Naive thymus-derived CD4-positive, alpha-beta T cell (primary cell): ENCODE data around the gene DQX1. TPM values are rescaled to one million over a fixed set of nuclear protein-coding genes. Genes with fewer than 3 reads are reported as not detected.
A peak's percentile ranks its signal among the peaks of the same experiment; 100 is the strongest.

Experiments
- ATAC-seq: fragments of 150-1000 bp; cut with Tn5 transposase; 2 replicates; pipeline ENCODE4 v1.10.0; 2021; ENCODE audit warnings: mild to moderate bottlenecking, moderate library complexity
- CTCF ChIA-PET: fragments of 350-600 bp; sonication (Branson Sonifier 250); formaldehyde crosslinking; loops from one replicate; lab custom pipeline; 2021; ENCODE audit warnings: antibody characterized with exemption; lab: Charles Lee
- POLR2A ChIA-PET: fragments of 350-600 bp; sonication (Branson Sonifier 250); formaldehyde crosslinking; loops from one replicate; lab custom pipeline; 2021; ENCODE audit warnings: antibody characterized with exemption, inconsistent platforms; lab: Charles Lee
- DNase-seq, 9 donors: peaks; one replicate each; pipeline versions ENCODE4 v3.0.0 to v3.0.0-alpha.2; 2020 to 2022; ENCODE audit warnings: mixed read lengths in 1 of 9
- H3K27ac ChIP-seq: one replicate; pipeline ENCODE4 v1.7.0; 2013; ENCODE audit warnings: mild to moderate bottlenecking, low read depth, low read length, moderate library complexity
- H3K27me3 ChIP-seq, 2 donors: one replicate each; pipeline ENCODE4 v1.7.0; 2013; ENCODE audit warnings: low read length in 2 of 2, mild to moderate bottlenecking in 2 of 2, moderate library complexity in 2 of 2; ENCODE audit not compliant: control insufficient read depth in 2 of 2, insufficient read depth in 2 of 2
- H3K36me3 ChIP-seq, 3 experiments: 1 replicate in 2 of 3; 2 replicates in 1 of 3; pipeline ENCODE4 v1.7.0; 2013; ENCODE audit warnings: low read length in 3 of 3, mild to moderate bottlenecking in 3 of 3, moderate library complexity in 1 of 3; ENCODE audit not compliant: insufficient read depth in 3 of 3, control insufficient read depth in 2 of 3
- H3K4me1 ChIP-seq, 2 donors: one replicate each; pipeline ENCODE4 v1.7.0; 2013; ENCODE audit warnings: low read length in 2 of 2, mild to moderate bottlenecking in 2 of 2, moderate library complexity in 1 of 2; ENCODE audit not compliant: control insufficient read depth in 2 of 2, insufficient read depth in 2 of 2
- H3K4me3 ChIP-seq: 2 replicates; pipeline ENCODE4 v1.7.0; 2013; ENCODE audit warnings: mild to moderate bottlenecking, low read length
- H3K9me3 ChIP-seq, 3 experiments: 1 replicate in 2 of 3; 2 replicates in 1 of 3; pipeline ENCODE4 v1.7.0; 2013; ENCODE audit warnings: low read length in 3 of 3; ENCODE audit not compliant: control insufficient read depth in 2 of 3
- H3K27ac Mint-ChIP-seq, 9 donors: one replicate each; pipeline ENCODE4 v1.8.0; 2020 to 2022; ENCODE audit warnings: mixed read lengths in 9 of 9, mild to moderate bottlenecking in 8 of 9, moderate library complexity in 5 of 9, inconsistent platforms in 2 of 9
- H3K27me3 Mint-ChIP-seq, 5 donors: one replicate each; pipeline ENCODE4 v1.8.0; 2021 to 2022; ENCODE audit warnings: mixed read lengths in 5 of 5, mild to moderate bottlenecking in 1 of 5
- H3K36me3 Mint-ChIP-seq, 5 donors: one replicate each; pipeline ENCODE4 v1.8.0; 2020 to 2022; ENCODE audit warnings: mixed read lengths in 5 of 5, mild to moderate bottlenecking in 3 of 5, inconsistent platforms in 1 of 5
- H3K4me1 Mint-ChIP-seq, 7 donors: one replicate each; pipeline ENCODE4 v1.8.0; 2020 to 2022; ENCODE audit warnings: mixed read lengths in 7 of 7, mild to moderate bottlenecking in 3 of 7, inconsistent platforms in 1 of 7
- H3K4me3 Mint-ChIP-seq, 10 donors: one replicate each; pipeline ENCODE4 v1.8.0; 2020 to 2022; ENCODE audit warnings: mild to moderate bottlenecking in 10 of 10, mixed read lengths in 10 of 10, moderate library complexity in 6 of 10, inconsistent platforms in 2 of 10
- H3K9me3 Mint-ChIP-seq, 11 donors: one replicate each; pipeline ENCODE4 v1.8.0; 2020 to 2022; ENCODE audit warnings: mixed read lengths in 11 of 11, mild to moderate bottlenecking in 4 of 11, inconsistent platforms in 1 of 11, moderate library complexity in 1 of 11
- intact Hi-C, 2 donors: fragments of 100-400 bp; cut with micrococcal nuclease; formaldehyde crosslinking; loops; one replicate each; pipeline ENCODE4 v1.15.1; 2023
- polyA plus RNA-seq, 2 donors: library from polyadenylated mRNA; unstranded; fragments of 300-500 nt; fragmentation: Illumina TruSeq; gene quantifications; one replicate each; pipeline ENCODE4 v1.2.3, GENCODE V29; 2021
- total RNA-seq, 6 experiments: library from RNA in 5 of 6; stranded (reverse) in 5 of 6; gene quantifications; 1 replicate in 5 of 6; 2 replicates in 1 of 6; pipeline ENCODE4 v1.2.3 and lab custom pipeline; 2021 to 2026

Gene DQX1
- total and polyA plus RNA-seq, 7 experiments from 2014 or later = 0.13 to 0.95 (median 0.59) TPM; not detected in 2

DNA sequence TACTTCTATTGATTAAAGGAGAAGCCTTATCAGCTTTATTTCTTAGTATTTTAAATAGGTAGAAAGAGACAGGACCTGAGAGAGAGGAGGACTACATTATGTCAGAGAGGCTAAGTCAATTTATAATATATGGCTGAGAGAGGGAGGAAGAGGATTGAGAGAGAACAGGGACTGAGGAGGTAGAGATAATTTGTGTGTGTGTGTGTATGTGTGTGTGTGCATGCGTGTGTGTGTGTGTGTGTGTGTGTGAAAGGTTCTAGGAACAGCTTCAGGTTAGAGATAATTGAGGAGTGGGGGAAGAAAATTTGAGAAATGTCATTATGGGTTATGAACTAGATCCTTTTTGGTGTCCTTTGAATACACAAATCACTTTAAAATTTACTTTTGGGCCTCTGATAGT is 43.7 kb upstream of the DQX1 start:
- intact Hi-C loops = loop anchor here (2.0 to 5.0 kb wide), 2 partner anchors 15 to 1277 kb away; partner anchors contain the start of gene EGR4 (in 1 of the 2)
- Mint-ChIP-seq H3K27me3 (peaks cover 0 to 12% (median 8%) of the 10 kb centered on the region in 5 donors), H3K4me1 (peaks cover 13 to 39% (median 14%) of the 10 kb centered on the region in 7 donors), H3K9me3 (peaks cover 0 to 11% (median 0%) of the 10 kb centered on the region in 11 donors), H3K36me3 (peaks cover 0 to 9% (median 0%) of the 10 kb centered on the region in 5 donors), H3K27ac (no peak overlapping the region), H3K4me3 (no peak overlapping the region)
- Histone ChIP-seq H3K36me3 (no peaks in the 10 kb centered on the region), H3K4me3 (no peak overlapping the region), H3K4me1 (peaks cover 0 to 13% of the 10 kb centered on the region in 2 donors), H3K9me3 (no peaks in the 10 kb centered on the region), H3K27me3 (no peaks in the 10 kb centered on the region), H3K27ac (no peak overlapping the region)
- CTCF ChIA-PET = interaction anchor here (0.7 kb wide), 1 partner anchor 16 kb away, joined by 3 read pairs; no protein-coding TSS in a partner anchor
- POLR2A ChIA-PET = interaction anchor here (0.5 kb wide), 1 partner anchor 350 kb away, joined by 5 read pairs; no protein-coding TSS in a partner anchor
- ATAC-seq = no peak
- DNase-seq = no peak

DNA sequence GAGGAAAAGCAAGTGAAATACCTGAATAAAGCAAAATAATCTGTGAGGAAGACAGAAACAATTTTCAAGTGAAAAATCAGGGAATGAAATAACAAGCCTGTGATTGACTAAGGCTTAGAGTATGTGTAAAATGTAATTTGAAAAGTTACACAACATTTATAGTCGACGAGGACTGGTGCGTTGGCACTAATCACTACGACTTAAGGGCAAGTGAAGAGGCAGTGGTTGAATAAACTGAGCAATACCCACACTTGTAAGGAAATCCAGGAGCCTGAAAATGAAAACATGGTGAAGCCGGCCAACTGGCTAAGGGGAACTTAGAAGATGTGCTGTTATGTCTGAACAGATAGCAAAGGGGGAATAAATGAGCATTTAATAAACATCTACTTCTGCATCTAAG is 41.9 kb upstream of the DQX1 start:
- intact Hi-C loops = no loop called here
- H3K27me3 ChIP-seq = no peaks in the 10 kb centered on the region
- Mint-ChIP-seq H3K36me3 (peaks cover 0 to 5% (median 0%) of the 10 kb centered on the region in 5 donors), H3K4me3 (no peak overlapping the region), H3K9me3 (no peaks in the 10 kb centered on the region), H3K27me3 (peaks cover 0 to 12% (median 10%) of the 10 kb centered on the region in 5 donors), H3K27ac (peak overlapping the region in 1 of 9 donors; percentile 16), H3K4me1 (peaks cover 0 to 33% (median 0%) of the 10 kb centered on the region in 7 donors)
- H3K9me3 ChIP-seq = no peaks in the 10 kb centered on the region
- ChIA-PET POLR2A (interaction anchor here (0.9 kb wide), 1 partner anchor 10 kb away, joined by 4 read pairs; no protein-coding TSS in a partner anchor), CTCF (no interaction called here)
- ATAC-seq = no peak
- H3K4me3 ChIP-seq = no peak overlapping the region
- H3K4me1 ChIP-seq = no peaks in the 10 kb centered on the region
- no peak for DNase-seq
- no peak overlapping the region for H3K27ac ChIP-seq
- no peaks in the 10 kb centered on the region for H3K36me3 ChIP-seq

- CTCF ChIA-PET = interaction anchor here (0.7 kb wide), 1 partner anchor 24 kb away, joined by 3 read pairs; no protein-coding TSS in a partner anchor
- peaks cover 0 to 5% (median 0%) of the 10 kb centered on the region in 5 donors for H3K36me3 Mint-ChIP-seq
Observed at GRCh38 chr2:74566754-74567085, 40.7 kb upstream of the DQX1 start.

DNA sequence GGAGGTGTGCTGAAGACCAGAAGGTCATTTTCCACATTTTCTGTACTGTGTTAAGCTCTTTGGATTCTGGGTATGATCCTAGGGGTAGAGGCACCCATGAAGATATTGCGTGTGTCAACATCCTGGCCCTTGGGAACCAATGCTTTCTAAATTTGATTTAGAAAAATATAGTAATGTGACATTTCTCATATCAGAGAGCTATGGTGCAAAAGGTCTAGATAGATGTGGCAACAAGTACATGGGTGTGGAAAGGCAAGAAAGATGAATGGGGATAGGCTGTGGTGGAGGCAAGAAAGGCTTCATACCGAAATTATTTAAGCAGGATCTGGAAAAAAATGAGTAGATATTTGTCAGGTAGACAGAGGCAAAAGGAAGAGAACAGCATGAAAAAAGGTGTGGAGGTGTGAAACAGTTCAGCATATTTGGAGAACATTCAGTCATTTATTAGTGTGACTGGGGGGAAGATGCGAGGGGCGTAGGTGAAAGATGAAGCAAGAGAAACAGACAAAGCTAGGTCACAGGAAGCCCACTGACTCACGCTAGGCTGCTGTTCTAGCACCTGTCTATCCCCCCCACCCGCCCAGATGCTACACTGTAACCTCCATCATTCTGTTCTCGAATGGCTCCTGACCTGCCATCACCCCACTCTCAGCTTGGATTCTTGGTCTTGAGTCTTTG is 40.2 kb upstream of the DQX1 start:
- CTCF ChIA-PET = no interaction called here
- Histone ChIP-seq H3K4me1 (no peaks in the 10 kb centered on the region), H3K27ac (no peak overlapping the region), H3K4me3 (no peak overlapping the region), H3K9me3 (no peaks in the 10 kb centered on the region), H3K36me3 (no peaks in the 10 kb centered on the region), H3K27me3 (no peaks in the 10 kb centered on the region)
- H3K4me3 Mint-ChIP-seq = no peak overlapping the region
- intact Hi-C loops = no loop called here
- H3K36me3 Mint-ChIP-seq = peaks cover 0 to 5% (median 0%) of the 10 kb centered on the region in 5 donors
- no peak for DNase-seq
- no peak for ATAC-seq
- peaks cover 0 to 49% (median 0%) of the 10 kb centered on the region in 7 donors for H3K4me1 Mint-ChIP-seq
- H3K9me3 Mint-ChIP-seq = no peaks in the 10 kb centered on the region
- H3K27me3 Mint-ChIP-seq = peaks cover 0 to 25% (median 16%) of the 10 kb centered on the region in 5 donors
- POLR2A ChIA-PET = interaction anchor here (0.7 to 1.2 kb wide), 2 partner anchors 9 to 11 kb away, joined by 3 read pairs; no protein-coding TSS in a partner anchor
- peak overlapping the region in 2 of 9 donors; percentile 9 to 64 for H3K27ac Mint-ChIP-seq

More at GRCh38 chr2:74566754-74567085, 40.7 kb upstream of the DQX1 start:
- intact Hi-C loops = no loop called here
- peak overlapping the region in 1 of 9 donors; percentile 64 for H3K27ac Mint-ChIP-seq
- DNase-seq (no peak), ATAC-seq (no peak)
- H3K4me1 Mint-ChIP-seq = peaks cover 0 to 44% (median 0%) of the 10 kb centered on the region in 7 donors
- no peak overlapping the region for H3K27ac ChIP-seq
- peaks cover 0 to 22% (median 16%) of the 10 kb centered on the region in 5 donors for H3K27me3 Mint-ChIP-seq
- H3K9me3 Mint-ChIP-seq = no peaks in the 10 kb centered on the region
- peak overlapping the region in 1 of 10 donors; percentile 4 for H3K4me3 Mint-ChIP-seq
- no peak overlapping the region for H3K4me3 ChIP-seq
- H3K27me3 ChIP-seq = no peaks in the 10 kb centered on the region
- no peaks in the 10 kb centered on the region for H3K9me3 ChIP-seq
- H3K4me1 ChIP-seq = no peaks in the 10 kb centered on the region
- POLR2A ChIA-PET = interaction anchor here (1.2 kb wide), 1 partner anchor 11 kb away, joined by 3 read pairs; no protein-coding TSS in a partner anchor
- no peaks in the 10 kb centered on the region for H3K36me3 ChIP-seq

GRCh38 chr2:74564222-74564621 is 38.2 kb upstream of the DQX1 start:
- intact Hi-C loops = no loop called here
- Mint-ChIP-seq H3K27me3 (peaks cover 0 to 25% (median 22%) of the 10 kb centered on the region in 5 donors), H3K27ac (no peak overlapping the region), H3K36me3 (peaks cover 0 to 5% (median 0%) of the 10 kb centered on the region in 5 donors), H3K4me3 (no peak overlapping the region), H3K9me3 (no peaks in the 10 kb centered on the region), H3K4me1 (peaks cover 0 to 53% (median 0%) of the 10 kb centered on the region in 7 donors)
- Histone ChIP-seq H3K27ac (no peak overlapping the region), H3K36me3 (no peaks in the 10 kb centered on the region), H3K4me1 (no peaks in the 10 kb centered on the region), H3K4me3 (no peak overlapping the region), H3K9me3 (no peaks in the 10 kb centered on the region), H3K27me3 (no peaks in the 10 kb centered on the region)
- DNase-seq (no peak), ATAC-seq (no peak)
- POLR2A ChIA-PET = no interaction called here
- CTCF ChIA-PET = interaction anchor here (0.6 kb wide), 1 partner anchor 81 kb away, joined by 3 read pairs; no protein-coding TSS in a partner anchor

- no peaks in the 10 kb centered on the region for H3K4me1 ChIP-seq
- no peaks in the 10 kb centered on the region for H3K27me3 ChIP-seq
- no peaks in the 10 kb centered on the region for H3K36me3 ChIP-seq
- H3K9me3 ChIP-seq = no peaks in the 10 kb centered on the region
- H3K27me3 Mint-ChIP-seq = peaks cover 0 to 19% (median 13%) of the 10 kb centered on the region in 5 donors
- no peak overlapping the region for H3K4me3 ChIP-seq
- ATAC-seq (no peak), DNase-seq (no peak)
- no peaks in the 10 kb centered on the region for H3K9me3 Mint-ChIP-seq
- intact Hi-C loops = no loop called here
- no peak overlapping the region for H3K27ac ChIP-seq
- peaks cover 0 to 2% (median 0%) of the 10 kb centered on the region in 5 donors for H3K36me3 Mint-ChIP-seq
- CTCF ChIA-PET = no interaction called here
- peak overlapping the region in 3 of 9 donors; percentile 32 to 74 (median 54) for H3K27ac Mint-ChIP-seq
- POLR2A ChIA-PET = no interaction called here
- no peak overlapping the region for H3K4me3 Mint-ChIP-seq
- peaks cover 0 to 48% (median 0%) of the 10 kb centered on the region in 7 donors for H3K4me1 Mint-ChIP-seq
Observed at GRCh38 chr2:74562126-74562775, 36.2 kb upstream of the DQX1 start.
